GM12878 (cell line): ENCODE results near the gene ZNF512B. TPM values are rescaled to one million over a fixed set of nuclear protein-coding genes. Genes with fewer than 3 reads are reported as not detected.

Experiments
- BACH1 ChIP-seq: fragments of 450-650 bp; IDR thresholded peaks from 2 replicates; pipeline ENCODE4 v1.6.1; 2017; ENCODE audit warnings: mild to moderate bottlenecking, borderline replicate concordance
- BHLHE40 ChIP-seq, 2 experiments: fragments of 450-650 bp in 1 of 2; IDR thresholded peaks; 2 replicates each; pipeline ENCODE4 v1.6.1; 2011 to 2017; ENCODE audit warnings: low read depth in 2 of 2, borderline replicate concordance in 1 of 2, improper control_type of control experiment in 1 of 2, low read length in 1 of 2, mild to moderate bottlenecking in 1 of 2
- EED ChIP-seq: sonication (generic); IDR thresholded peaks from 2 replicates; pipeline ENCODE4 v1.6.1; 2016; ENCODE audit warnings: antibody characterized with exemption, low read depth
- GATAD2B ChIP-seq: fragments of 450-650 bp; conservative IDR thresholded peaks from 2 replicates; pipeline ENCODE4 v1.6.1; 2017; ENCODE audit warnings: low read depth, mild to moderate bottlenecking, moderate library complexity
- KDM1A ChIP-seq: fragments of 200-600 bp; sonication (generic); IDR thresholded peaks from 2 replicates; pipeline ENCODE4 v1.6.1; 2016; ENCODE audit warnings: borderline replicate concordance
- MEF2A ChIP-seq: IDR thresholded peaks from 2 replicates; pipeline ENCODE4 v1.6.1; 2011; ENCODE audit warnings: low read depth, mild to moderate bottlenecking, low read length, moderate library complexity; ENCODE audit not compliant: insufficient read depth
- MTA2 ChIP-seq: fragments of 450-650 bp; IDR thresholded peaks from 2 replicates; pipeline ENCODE4 v1.6.1; 2016; ENCODE audit warnings: low read depth, mild to moderate bottlenecking, moderate library complexity
- NR2C2 ChIP-seq: IDR thresholded peaks from 2 replicates; pipeline ENCODE4 v1.6.1; 2011; ENCODE audit warnings: borderline replicate concordance, low read depth; ENCODE audit not compliant: control insufficient read depth, insufficient read length
- POU2F2 ChIP-seq: IDR thresholded peaks from 3 replicates; pipeline ENCODE4 v1.6.1; 2011; ENCODE audit warnings: low read depth, mild to moderate bottlenecking, low read length, borderline replicate concordance
- RB1 ChIP-seq: fragments of 450-650 bp; formaldehyde crosslinking; IDR thresholded peaks from 2 replicates; pipeline ENCODE4 v1.6.1; 2017; ENCODE audit warnings: mild to moderate bottlenecking, borderline replicate concordance
- SMARCA5 ChIP-seq: fragments of 450-650 bp; IDR thresholded peaks from 2 replicates; pipeline ENCODE4 v1.6.1; 2017; ENCODE audit warnings: mild to moderate bottlenecking
- SMC3 ChIP-seq: IDR thresholded peaks from 2 replicates; pipeline ENCODE4 v1.6.1; 2011; ENCODE audit warnings: low read length, improper control_type of control experiment, borderline replicate concordance
- YY1 ChIP-seq: IDR thresholded peaks from 2 replicates; pipeline ENCODE4 v1.6.1; 2011; ENCODE audit warnings: low read depth, mild to moderate bottlenecking, low read length
- ZNF384 ChIP-seq: IDR thresholded peaks from 2 replicates; pipeline ENCODE4 v1.6.1; 2012; ENCODE audit warnings: low read depth, mild to moderate bottlenecking, low read length, improper control_type of control experiment, borderline replicate concordance
- polyA plus RNA-seq, 11 experiments: library from polyadenylated mRNA; depleted of rRNA in 4 of 11; unstranded in 6 of 11; stranded (reverse) in 5 of 11; fragments of >200 nt; fragmentation: Nextera tagmentation in 4 of 11; fragmentation: Illumina TruSeq in 1 of 11; extraction: Ambion mirVana in 4 of 11; extraction: Trizol in 1 of 11; gene quantifications; 1 replicate in 1 of 11; 2 replicates in 10 of 11; pipeline versions ENCODE4 v1.2.1 to v1.2.3, GENCODE V29; 2011 to 2016; ENCODE audit warnings: inconsistent platforms in 2 of 11, missing spikeins in 2 of 11, low read depth in 1 of 11
- total RNA-seq, 4 experiments: library from RNA; depleted of rRNA in 3 of 4; stranded (reverse); fragments of >200 nt in 3 of 4; fragmentation: Illumina TruSeq in 1 of 4; extraction: Trizol in 1 of 4; gene quantifications; 2 replicates each; pipeline versions ENCODE4 v1.2.1 to v1.2.3, GENCODE V29; 2013 to 2021
- TF ChIP-seq, protein P1 (sequence below): fragments of 150-350 bp; IDR thresholded peaks from 2 replicates; pipeline ENCODE4 v1.6.1; 2014; ENCODE audit warnings: mild to moderate bottlenecking, low read depth, low read length

The ZNF512B gene
- total and polyA plus RNA-seq, 10 of the 15 experiments (the other 5 are each of a cell fraction or from before 2014, with no cell fraction given): 0.06 to 23.9 (median 4.0) TPM

- TF ChIP-seq MEF2A (0 out of 2 replicates have a peak, but pooled peaks have one; percentile 16), NR2C2 (no peak), RB1 (peak; percentile 57; the same call in 1 of the 2 replicates), POU2F2 (peak; percentile 56; the same call in 1 of the 3 replicates), YY1 (peak; percentile 60; the same call in 1 of the 2 replicates), ZNF384 (peak; percentile 57; the same call in 1 of the 2 replicates), MTA2 (0 out of 2 replicates have a peak, but pooled peaks have one; percentile 22), KDM1A (no peak), BACH1 (0 out of 2 replicates have a peak, but pooled peaks have one; percentile 50), GATAD2B (peak; percentile 37; the same call in 1 of the 2 replicates), SMC3 (peak; percentile 78), EED (no peak), SMARCA5 (peak; percentile 74; the same call in 1 of the 2 replicates), BHLHE40 (IDR thresholded peaks at IDR 0.05; ENCODE audit: borderline replicate concordance in 1 of 2, low read depth in 2 of 2, low read length in 1 of 2) (peak; percentile 79 to 89)
- TF ChIP-seq, protein P1, sequence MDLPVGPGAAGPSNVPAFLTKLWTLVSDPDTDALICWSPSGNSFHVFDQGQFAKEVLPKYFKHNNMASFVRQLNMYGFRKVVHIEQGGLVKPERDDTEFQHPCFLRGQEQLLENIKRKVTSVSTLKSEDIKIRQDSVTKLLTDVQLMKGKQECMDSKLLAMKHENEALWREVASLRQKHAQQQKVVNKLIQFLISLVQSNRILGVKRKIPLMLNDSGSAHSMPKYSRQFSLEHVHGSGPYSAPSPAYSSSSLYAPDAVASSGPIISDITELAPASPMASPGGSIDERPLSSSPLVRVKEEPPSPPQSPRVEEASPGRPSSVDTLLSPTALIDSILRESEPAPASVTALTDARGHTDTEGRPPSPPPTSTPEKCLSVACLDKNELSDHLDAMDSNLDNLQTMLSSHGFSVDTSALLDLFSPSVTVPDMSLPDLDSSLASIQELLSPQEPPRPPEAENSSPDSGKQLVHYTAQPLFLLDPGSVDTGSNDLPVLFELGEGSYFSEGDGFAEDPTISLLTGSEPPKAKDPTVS: no peak
These were observed 4.1 kb upstream of the ZNF512B start (continued) for GRCh38 chr20:63973636-63974401.
